ENCODE measurements around the gene PTGES3L. TPM values are rescaled to one million over a fixed set of nuclear protein-coding genes. Genes with fewer than 3 reads are reported as not detected.
A peak's percentile ranks its signal among the peaks of the same experiment; 100 is the strongest.

The PTGES3L gene
- total and polyA plus RNA-seq, 2 of the 13 experiments (the other 11 are each of a cell fraction or from before 2014, with no cell fraction given), result 1.2 to 2.9 TPM

- TF ChIP-seq, protein P1, sequence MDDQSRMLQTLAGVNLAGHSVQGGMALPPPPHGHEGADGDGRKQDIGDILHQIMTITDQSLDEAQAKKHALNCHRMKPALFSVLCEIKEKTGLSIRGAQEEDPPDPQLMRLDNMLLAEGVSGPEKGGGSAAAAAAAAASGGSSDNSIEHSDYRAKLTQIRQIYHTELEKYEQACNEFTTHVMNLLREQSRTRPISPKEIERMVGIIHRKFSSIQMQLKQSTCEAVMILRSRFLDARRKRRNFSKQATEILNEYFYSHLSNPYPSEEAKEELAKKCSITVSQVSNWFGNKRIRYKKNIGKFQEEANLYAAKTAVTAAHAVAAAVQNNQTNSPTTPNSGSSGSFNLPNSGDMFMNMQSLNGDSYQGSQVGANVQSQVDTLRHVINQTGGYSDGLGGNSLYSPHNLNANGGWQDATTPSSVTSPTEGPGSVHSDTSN (CRISPR knock-in tag; IDR thresholded peaks at IDR 0.05; ENCODE audit: borderline replicate concordance), result no peak
- TF ChIP-seq NFKB2 (CRISPR knock-in tag; IDR thresholded peaks at IDR 0.05; ENCODE audit: borderline replicate concordance), result no peak
- TF ChIP-seq ZNF547 (CRISPR knock-in tag; IDR thresholded peaks at IDR 0.05), result no peak
- TF ChIP-seq KMT2B (CRISPR knock-in tag; IDR thresholded peaks at IDR 0.05), result no peak
- peak; percentile 54; the same call in 1 of the 2 replicates for TF ChIP-seq ARNTL (CRISPR knock-in tag; IDR thresholded peaks at IDR 0.05)
- no peak for TF ChIP-seq MAFF (IDR thresholded peaks at IDR 0.05; ENCODE audit: low read depth, low read length)
- no peak for TF ChIP-seq ZNF775 (CRISPR knock-in tag; IDR thresholded peaks at IDR 0.05; ENCODE audit: borderline replicate concordance)
- TF ChIP-seq SNRNP70 (IDR thresholded peaks at IDR 0.05; ENCODE audit: low read depth, low read length), result no peak
- TF ChIP-seq ZBTB43 (CRISPR knock-in tag; conservative IDR thresholded peaks at IDR 0.05), result no peak
- no peak for TF ChIP-seq CREBL2 (CRISPR knock-in tag; IDR thresholded peaks at IDR 0.05; ENCODE audit: borderline replicate concordance)
- TF ChIP-seq ZNF510 (CRISPR knock-in tag; IDR thresholded peaks at IDR 0.05; ENCODE audit: low read depth), result no peak
- TF ChIP-seq ZNF605 (CRISPR knock-in tag; IDR thresholded peaks at IDR 0.05), result no peak; the same call in 1 of the 2 replicates
- TF ChIP-seq ZNF362 (CRISPR knock-in tag; IDR thresholded peaks at IDR 0.05; ENCODE audit: borderline replicate concordance), result no peak
- no peak for TF ChIP-seq CREB1 (IDR thresholded peaks at IDR 0.05)
- TF ChIP-seq CREB1 (CRISPR knock-in tag; IDR thresholded peaks at IDR 0.05), result no peak
- TF ChIP-seq NR2F1 (CRISPR knock-in tag; IDR thresholded peaks at IDR 0.05), result no peak
- TF ChIP-seq HNF4A (CRISPR knock-in tag; IDR thresholded peaks at IDR 0.05), result no peak
These were observed 59.0 kb downstream of the PTGES3L start (continued) for GRCh38 chr17:42920922-42921321.

Data from HepG2 (cell line).